ENCODE results near the gene PPP6R2. TPM values are rescaled to one million over a fixed set of nuclear protein-coding genes. Genes with fewer than 3 reads are reported as not detected.

The PPP6R2 gene
- polyA plus RNA-seq, 1 experiment: 46.4 TPM

DNA sequence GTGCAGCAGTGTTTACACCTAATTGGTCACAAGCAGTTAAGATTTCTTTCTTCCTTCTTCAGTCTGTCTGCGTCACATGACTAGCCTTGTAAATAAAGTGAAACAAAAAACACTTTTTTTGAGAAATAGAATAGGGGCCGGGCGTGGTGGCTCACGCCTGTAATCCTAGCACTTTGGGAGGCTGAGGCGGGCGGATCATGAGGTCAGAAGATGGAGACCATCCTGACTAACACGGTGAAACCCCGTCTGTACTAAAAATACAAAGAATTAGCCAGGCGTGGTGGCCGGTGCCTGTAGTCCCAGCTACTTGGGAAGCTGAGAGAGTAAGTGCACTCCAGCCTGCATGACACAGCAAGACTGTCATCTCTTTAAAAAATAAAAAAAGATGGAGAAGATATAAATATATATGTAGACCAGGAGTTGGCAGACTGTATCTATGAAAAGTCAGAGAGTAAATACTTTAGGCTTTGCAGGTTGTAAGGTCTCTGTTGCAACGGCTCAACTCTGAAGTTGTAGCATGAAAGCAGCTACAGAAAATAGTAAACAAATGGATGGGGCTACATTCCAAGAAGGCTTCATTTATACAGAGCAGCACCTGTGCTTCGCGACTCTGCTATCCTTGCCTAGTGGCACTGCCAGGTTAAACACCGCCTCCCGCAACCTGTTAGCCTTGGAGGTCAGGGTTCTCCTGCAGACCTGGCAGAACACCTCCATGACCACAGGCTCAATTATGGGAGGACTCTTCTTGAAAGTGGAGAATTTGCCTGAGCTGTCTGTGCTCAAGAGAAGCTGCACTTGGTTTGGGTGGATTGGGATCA, 55.9 kb downstream of the PPP6R2 start:
- Histone ChIP-seq H3K36me3 (ENCODE audit: control insufficient read depth, insufficient read depth, low read length) (peaks cover 7% of the 10 kb centered on the region; the same call in 1 of the 2 replicates), H3K27me3 (ENCODE audit: control insufficient read depth, insufficient read depth, low read length) (no peaks in the 10 kb centered on the region), H3K4me3 (ENCODE audit: low read depth, low read length) (no peak overlapping the region)
- ChIA-PET CTCF (interaction anchor here (0.9 to 1.7 kb wide), 5 partner anchors 94 to 223 kb away, joined by 3 to 7 read pairs (median 3); partner anchors contain the start of gene HDAC10), POLR2A (no interaction called here)
- DNase-seq (ENCODE audit: low read depth): no peak
- TF ChIP-seq, protein P1, sequence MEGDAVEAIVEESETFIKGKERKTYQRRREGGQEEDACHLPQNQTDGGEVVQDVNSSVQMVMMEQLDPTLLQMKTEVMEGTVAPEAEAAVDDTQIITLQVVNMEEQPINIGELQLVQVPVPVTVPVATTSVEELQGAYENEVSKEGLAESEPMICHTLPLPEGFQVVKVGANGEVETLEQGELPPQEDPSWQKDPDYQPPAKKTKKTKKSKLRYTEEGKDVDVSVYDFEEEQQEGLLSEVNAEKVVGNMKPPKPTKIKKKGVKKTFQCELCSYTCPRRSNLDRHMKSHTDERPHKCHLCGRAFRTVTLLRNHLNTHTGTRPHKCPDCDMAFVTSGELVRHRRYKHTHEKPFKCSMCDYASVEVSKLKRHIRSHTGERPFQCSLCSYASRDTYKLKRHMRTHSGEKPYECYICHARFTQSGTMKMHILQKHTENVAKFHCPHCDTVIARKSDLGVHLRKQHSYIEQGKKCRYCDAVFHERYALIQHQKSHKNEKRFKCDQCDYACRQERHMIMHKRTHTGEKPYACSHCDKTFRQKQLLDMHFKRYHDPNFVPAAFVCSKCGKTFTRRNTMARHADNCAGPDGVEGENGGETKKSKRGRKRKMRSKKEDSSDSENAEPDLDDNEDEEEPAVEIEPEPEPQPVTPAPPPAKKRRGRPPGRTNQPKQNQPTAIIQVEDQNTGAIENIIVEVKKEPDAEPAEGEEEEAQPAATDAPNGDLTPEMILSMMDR (IDR thresholded peaks at IDR 0.05; ENCODE audit: insufficient read depth, low read depth, low read length): no peak

DNA sequence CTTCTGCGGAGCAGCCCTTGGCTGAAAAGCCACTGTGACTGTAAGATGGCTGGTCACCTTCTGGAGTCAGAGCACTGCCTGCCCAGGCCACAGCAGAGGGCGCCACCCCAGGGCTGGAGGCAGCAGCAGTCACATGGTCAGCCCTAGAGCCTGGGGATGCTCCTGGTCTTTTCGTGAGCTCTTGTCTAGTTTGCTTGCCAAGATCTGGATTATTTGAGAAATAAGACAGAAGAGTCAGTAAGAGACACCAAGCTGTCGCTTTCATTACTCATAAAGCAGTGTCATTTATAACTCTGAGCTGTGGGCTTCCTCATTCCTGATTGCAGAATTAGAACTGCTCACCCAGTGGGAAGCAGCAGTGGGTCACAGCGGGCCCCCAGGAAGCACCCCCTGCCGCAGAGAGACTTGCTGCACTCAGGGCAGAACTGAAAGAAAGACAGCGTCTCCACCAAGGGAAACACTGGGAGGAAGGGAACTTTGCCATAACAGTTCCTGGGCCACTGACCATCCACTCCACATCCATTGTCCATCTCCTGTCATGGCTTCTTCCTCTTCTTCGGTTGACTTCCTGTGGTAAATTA, 56.7 kb downstream of the PPP6R2 start:
- Histone ChIP-seq H3K4me3 (ENCODE audit: low read depth, low read length) (no peak overlapping the region), H3K27me3 (ENCODE audit: control insufficient read depth, insufficient read depth, low read length) (no peaks in the 10 kb centered on the region), H3K36me3 (ENCODE audit: control insufficient read depth, insufficient read depth, low read length) (peaks cover 5% of the 10 kb centered on the region; the same call in 1 of the 2 replicates)
- POLR2A ChIA-PET: no interaction called here
- peak; percentile 1 for DNase-seq (ENCODE audit: low read depth)
- CTCF ChIA-PET: interaction anchor here (0.9 to 1.7 kb wide), 6 partner anchors 26 to 222 kb away, joined by 3 to 7 read pairs (median 3); partner anchors contain the start of gene HDAC10
- TF ChIP-seq, protein P1 (IDR thresholded peaks at IDR 0.05; ENCODE audit: insufficient read depth, low read depth, low read length): peak; percentile 62

DNA sequence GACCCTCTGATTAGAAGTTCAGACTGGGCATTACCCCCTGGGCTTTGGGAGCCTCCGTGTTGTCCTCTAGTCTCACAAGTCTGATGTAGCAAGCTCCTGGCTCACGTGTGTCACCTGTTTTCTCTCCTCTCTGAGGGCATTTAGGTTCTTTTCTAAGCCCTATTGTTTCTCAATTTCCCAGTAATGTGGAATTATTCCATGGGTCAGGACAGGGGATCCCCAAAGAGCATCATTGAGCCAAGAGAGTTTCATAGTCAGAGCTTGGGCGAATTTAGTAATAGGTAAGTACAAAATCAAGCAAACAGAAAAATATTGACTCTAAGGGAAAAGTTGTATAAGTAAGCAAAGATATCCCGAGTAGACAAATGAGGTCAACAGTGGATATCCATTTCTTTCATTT, 57.3 kb downstream of the PPP6R2 start:
- DNase-seq (ENCODE audit: low read depth): no peak
- TF ChIP-seq, protein P1 (IDR thresholded peaks at IDR 0.05; ENCODE audit: insufficient read depth, low read depth, low read length): no peak
- ChIA-PET POLR2A (no interaction called here), CTCF (interaction anchor here (0.9 to 1.7 kb wide), 4 partner anchors 26 to 222 kb away, joined by 3 to 7 read pairs (median 3); no protein-coding TSS in a partner anchor)
- H3K27me3 ChIP-seq (ENCODE audit: control insufficient read depth, insufficient read depth, low read length): no peaks in the 10 kb centered on the region
- peaks cover 3% of the 10 kb centered on the region; the same call in 1 of the 2 replicates for H3K36me3 ChIP-seq (ENCODE audit: control insufficient read depth, insufficient read depth, low read length)
- no peak overlapping the region for H3K4me3 ChIP-seq (ENCODE audit: low read depth, low read length)

DNA sequence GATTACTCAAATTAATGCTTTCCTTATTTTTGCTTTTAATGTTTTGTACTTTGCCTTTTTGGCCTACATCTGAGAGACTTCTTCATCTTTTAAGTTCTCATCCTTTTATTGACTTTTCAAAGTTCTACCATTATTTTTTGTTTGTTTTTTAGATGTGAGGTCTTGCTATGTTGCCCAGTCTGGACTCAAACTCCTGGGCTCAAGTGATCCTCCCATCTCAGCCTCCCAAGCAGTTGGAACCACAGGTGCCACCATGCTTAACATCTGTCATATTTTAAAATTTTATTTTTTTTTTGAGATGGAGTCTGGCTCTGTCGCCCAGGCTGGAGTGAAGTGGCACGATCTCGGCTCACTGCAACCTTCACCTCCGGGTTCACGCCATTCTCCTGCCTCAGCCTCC, 57.8 kb downstream of the PPP6R2 start:
- POLR2A ChIA-PET: no interaction called here
- no peak for DNase-seq (ENCODE audit: low read depth)
- Histone ChIP-seq H3K27me3 (ENCODE audit: control insufficient read depth, insufficient read depth, low read length) (no peaks in the 10 kb centered on the region), H3K4me3 (ENCODE audit: low read depth, low read length) (no peak overlapping the region), H3K36me3 (ENCODE audit: control insufficient read depth, insufficient read depth, low read length) (peaks cover 3% of the 10 kb centered on the region; the same call in 1 of the 2 replicates)
- TF ChIP-seq, protein P1 (IDR thresholded peaks at IDR 0.05; ENCODE audit: insufficient read depth, low read depth, low read length): no peak
- CTCF ChIA-PET: interaction anchor here (1.3 kb wide), 1 partner anchor 27 kb away, joined by 3 read pairs; no protein-coding TSS in a partner anchor

DNA sequence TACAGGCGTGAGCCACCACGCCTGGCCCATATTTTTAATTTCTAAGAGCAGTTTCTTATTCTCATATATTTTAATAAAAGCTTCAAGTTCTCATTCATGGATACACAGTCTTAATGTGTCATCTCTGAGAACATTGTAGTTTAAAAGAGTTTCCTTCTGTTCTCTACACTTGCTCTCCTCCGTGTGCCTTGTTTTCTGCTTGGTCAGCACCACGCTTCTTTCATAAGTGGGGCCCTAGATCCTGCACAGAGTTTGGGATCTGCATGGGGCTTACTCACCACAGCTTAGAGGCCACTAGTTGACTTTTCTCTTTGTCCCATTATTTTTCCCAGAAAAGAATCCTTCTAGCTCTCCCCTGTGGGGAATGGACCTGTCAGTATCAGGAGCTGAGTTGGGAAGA, 58.8 kb downstream of the PPP6R2 start:
- TF ChIP-seq, protein P1 (IDR thresholded peaks at IDR 0.05; ENCODE audit: insufficient read depth, low read depth, low read length): no peak
- POLR2A ChIA-PET: interaction anchor here (0.7 kb wide), 1 partner anchor 76 kb away, joined by 3 read pairs; no protein-coding TSS in a partner anchor
- no peak for DNase-seq (ENCODE audit: low read depth)
- CTCF ChIA-PET: no interaction called here
- Histone ChIP-seq H3K36me3 (ENCODE audit: control insufficient read depth, insufficient read depth, low read length) (peaks cover 3% of the 10 kb centered on the region; the same call in 1 of the 2 replicates), H3K4me3 (ENCODE audit: low read depth, low read length) (no peak overlapping the region), H3K27me3 (ENCODE audit: control insufficient read depth, insufficient read depth, low read length) (no peaks in the 10 kb centered on the region)

All from BJ (cell line).